GM10266 (cell line): ENCODE measurements around the gene MTIF2.

Experiments used
- DNase-seq: peaks from one replicate; pipeline ENCODE4 v3.0.0; 2012; ENCODE audit errors: extremely low spot score
- TF ChIP-seq, protein P1 (sequence below): IDR thresholded peaks from 2 replicates; pipeline ENCODE4 v1.5.1; 2012; ENCODE audit warnings: mild to moderate bottlenecking, low read depth; ENCODE audit not compliant: control insufficient read depth, insufficient read depth; ENCODE audit errors: missing control alignments

The MTIF2 gene, protein sequence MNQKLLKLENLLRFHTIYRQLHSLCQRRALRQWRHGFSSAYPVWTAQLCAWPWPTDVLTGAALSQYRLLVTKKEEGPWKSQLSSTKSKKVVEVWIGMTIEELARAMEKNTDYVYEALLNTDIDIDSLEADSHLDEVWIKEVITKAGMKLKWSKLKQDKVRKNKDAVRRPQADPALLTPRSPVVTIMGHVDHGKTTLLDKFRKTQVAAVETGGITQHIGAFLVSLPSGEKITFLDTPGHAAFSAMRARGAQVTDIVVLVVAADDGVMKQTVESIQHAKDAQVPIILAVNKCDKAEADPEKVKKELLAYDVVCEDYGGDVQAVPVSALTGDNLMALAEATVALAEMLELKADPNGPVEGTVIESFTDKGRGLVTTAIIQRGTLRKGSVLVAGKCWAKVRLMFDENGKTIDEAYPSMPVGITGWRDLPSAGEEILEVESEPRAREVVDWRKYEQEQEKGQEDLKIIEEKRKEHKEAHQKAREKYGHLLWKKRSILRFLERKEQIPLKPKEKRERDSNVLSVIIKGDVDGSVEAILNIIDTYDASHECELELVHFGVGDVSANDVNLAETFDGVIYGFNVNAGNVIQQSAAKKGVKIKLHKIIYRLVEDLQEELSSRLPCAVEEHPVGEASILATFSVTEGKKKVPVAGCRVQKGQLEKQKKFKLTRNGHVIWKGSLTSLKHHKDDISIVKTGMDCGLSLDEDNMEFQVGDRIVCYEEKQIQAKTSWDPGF

DNA sequence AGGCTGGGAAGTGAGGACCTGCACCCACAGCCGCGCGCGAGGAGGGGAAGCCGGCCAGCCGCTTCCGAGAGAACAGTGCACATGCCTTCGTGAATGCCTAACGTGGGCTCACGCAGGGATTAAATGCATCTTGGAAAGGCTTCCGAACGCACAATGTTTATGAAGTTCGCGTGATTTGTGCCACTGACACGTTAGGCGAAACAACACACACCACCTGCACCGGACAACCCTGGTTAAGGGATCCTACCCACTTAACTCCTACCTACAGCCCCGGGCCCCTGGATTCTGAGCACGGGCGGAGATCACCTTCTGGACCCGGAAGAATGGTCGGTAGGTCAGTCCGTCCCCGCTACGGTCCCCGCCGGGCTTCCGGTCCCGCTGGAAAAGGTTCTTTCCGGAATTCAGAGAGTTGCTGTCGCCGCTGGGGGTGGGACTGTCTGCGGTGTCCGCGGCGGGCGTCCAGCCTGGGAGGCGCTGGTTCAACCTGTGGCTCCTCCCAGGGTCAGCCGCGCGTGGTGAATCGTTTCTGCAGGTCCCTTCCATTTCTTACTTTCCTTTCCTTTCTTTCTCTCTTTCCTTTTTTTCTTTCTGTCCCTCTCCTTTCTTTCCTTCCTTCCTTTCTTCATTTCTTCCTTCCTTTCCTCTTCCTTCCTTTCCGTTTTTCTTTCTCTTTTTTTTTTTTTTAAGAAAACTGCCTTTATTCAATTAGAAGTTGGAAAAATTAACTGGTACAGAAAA is at the start of gene MTIF2:
MTIF2 (minus strand) TSS at position 325 of the 738 bp plus-strand sequence. CDS start 5,373 bp downstream, outside the sequence.
- TF ChIP-seq, protein P1, sequence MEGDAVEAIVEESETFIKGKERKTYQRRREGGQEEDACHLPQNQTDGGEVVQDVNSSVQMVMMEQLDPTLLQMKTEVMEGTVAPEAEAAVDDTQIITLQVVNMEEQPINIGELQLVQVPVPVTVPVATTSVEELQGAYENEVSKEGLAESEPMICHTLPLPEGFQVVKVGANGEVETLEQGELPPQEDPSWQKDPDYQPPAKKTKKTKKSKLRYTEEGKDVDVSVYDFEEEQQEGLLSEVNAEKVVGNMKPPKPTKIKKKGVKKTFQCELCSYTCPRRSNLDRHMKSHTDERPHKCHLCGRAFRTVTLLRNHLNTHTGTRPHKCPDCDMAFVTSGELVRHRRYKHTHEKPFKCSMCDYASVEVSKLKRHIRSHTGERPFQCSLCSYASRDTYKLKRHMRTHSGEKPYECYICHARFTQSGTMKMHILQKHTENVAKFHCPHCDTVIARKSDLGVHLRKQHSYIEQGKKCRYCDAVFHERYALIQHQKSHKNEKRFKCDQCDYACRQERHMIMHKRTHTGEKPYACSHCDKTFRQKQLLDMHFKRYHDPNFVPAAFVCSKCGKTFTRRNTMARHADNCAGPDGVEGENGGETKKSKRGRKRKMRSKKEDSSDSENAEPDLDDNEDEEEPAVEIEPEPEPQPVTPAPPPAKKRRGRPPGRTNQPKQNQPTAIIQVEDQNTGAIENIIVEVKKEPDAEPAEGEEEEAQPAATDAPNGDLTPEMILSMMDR, result peak; percentile 14
- DNase-seq, result peak; percentile 86

DNA sequence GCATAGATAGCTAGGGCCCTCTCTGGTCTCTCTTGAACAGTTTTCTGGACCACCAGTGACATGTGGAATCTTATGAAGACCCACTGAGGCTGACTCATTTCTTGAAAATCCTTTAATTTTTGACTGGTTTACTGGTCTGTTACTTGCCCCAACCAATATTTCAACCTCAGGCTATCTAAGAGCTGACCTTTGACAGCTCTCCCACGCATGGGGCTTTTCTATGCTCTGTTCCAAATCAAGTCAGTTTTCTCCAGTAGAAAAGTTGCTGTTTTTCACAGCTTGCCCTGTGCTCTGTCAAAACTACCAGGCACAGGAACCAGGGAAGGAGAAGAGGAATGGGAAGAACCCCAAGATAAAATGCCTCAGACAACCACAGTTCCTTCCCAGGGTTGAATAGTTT is 46.0 kb upstream of the MTIF2 start:
- TF ChIP-seq, protein P1, result no peak
- no peak for DNase-seq

DNA sequence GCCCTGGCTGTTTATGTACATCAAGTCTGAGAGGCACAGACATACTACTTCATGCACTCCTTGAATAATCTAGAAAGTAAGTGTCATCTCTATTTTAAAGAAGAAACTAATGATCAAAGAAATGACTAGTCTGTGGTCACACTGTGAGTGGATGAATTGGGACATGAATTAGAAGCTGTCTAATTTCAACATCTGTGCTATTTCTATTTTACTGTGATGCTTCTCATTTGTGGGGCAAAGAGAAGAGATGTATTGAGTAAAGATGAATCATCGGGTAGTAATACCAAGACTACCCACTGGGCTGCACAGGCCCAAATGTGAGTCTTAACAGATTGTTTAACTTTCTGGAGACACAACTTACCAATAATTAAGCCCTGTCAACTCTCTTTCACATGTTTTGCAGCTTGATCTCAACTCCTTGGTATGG is 42.4 kb upstream of the MTIF2 start:
- peak; percentile 50 for DNase-seq
- TF ChIP-seq, protein P1, result no peak

DNA sequence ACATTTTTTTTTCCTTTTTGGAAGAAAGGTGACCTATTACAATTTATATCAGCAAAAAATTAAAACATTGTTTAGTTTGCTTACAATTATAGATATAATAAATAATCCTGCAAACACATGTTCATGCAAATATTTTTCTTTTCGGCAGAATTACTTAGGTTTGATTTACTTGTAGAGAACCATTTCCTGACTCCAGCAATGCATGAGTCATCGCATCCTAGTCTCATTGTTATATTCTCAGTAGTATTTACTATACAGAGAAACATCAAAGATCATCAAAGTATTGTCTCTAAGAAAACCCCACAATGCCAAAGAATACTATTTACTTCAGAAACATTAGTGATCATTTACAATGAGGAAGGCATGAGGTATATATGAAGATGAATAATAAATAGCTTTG is 40.4 kb upstream of the MTIF2 start:
- DNase-seq, result no peak
- TF ChIP-seq, protein P1, result no peak

DNA sequence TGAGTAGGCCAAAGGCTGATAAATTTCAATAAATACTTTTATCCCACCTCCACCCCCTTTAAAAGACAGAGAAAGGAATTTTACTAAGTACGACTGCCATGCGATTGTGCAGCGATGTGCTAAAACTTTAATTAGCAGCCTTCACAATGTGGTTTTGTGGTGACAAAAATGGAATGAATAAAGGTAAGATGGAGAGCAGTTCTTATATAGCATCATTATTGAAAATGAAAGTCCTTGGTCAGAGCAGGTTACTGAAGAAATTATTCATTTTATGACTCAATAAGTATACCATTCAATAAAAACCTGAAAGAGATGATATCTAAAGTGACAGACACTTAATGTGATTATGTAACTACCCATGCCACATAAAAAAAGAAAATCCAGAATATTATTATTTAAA is 33.2 kb upstream of the MTIF2 start:
- TF ChIP-seq, protein P1, result no peak
- peak; percentile 28 for DNase-seq

DNA sequence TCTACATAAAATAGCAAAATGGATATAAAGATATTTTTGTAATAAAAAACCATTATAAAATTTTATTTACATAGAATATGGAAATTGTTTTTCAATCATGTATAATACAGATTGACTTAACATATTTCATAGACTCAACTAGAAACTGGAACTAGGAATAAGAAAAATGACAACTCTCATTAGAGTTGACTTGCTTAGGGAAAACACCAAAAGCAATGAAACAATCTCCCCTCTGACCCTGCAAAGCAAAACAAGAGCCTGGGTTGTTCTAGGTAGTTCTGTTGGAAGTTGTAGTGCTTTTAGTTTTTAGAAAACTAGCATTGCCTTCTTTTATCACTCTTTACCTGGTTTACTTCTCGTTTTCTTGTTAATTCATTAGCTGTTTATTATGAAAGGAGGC is 32.2 kb upstream of the MTIF2 start:
- TF ChIP-seq, protein P1, result no peak
- no peak for DNase-seq
